Effector memory CD4-positive, alpha-beta T cell (primary cell): Measurements from ENCODE around the gene RCOR2.

Source experiments
- DNase-seq, 3 donors: peaks; one replicate each; pipeline ENCODE4 v3.0.0-alpha.2; 2020
- H3K27ac ChIP-seq: 2 replicates; pipeline ENCODE4 v1.7.0; 2013; ENCODE audit warnings: mild to moderate bottlenecking, low read length, moderate library complexity; ENCODE audit not compliant: insufficient read depth, poor library complexity, severe bottlenecking
- H3K27me3 ChIP-seq: replicated peaks from 2 replicates; pipeline ENCODE4 v1.7.0; 2013; ENCODE audit warnings: mild to moderate bottlenecking, low read length; ENCODE audit not compliant: insufficient read depth, control insufficient read depth, poor library complexity, severe bottlenecking
- H3K36me3 ChIP-seq: 2 replicates; pipeline ENCODE4 v1.7.0; 2013; ENCODE audit warnings: mild to moderate bottlenecking, low read length, moderate library complexity; ENCODE audit not compliant: control insufficient read depth, insufficient read depth
- H3K4me1 ChIP-seq: 2 replicates; pipeline ENCODE4 v1.7.0; 2013; ENCODE audit warnings: low read length, mild to moderate bottlenecking; ENCODE audit not compliant: control insufficient read depth, insufficient read depth, poor library complexity, severe bottlenecking
- H3K4me3 ChIP-seq: 2 replicates; pipeline ENCODE4 v1.7.0; 2013; ENCODE audit warnings: low read length, low read depth, mild to moderate bottlenecking; ENCODE audit not compliant: insufficient read depth, poor library complexity, severe bottlenecking
- H3K9me3 ChIP-seq: 2 replicates; pipeline ENCODE4 v1.7.0; 2013; ENCODE audit warnings: mild to moderate bottlenecking, low read length, moderate library complexity; ENCODE audit not compliant: control insufficient read depth

The RCOR2 gene

DNA sequence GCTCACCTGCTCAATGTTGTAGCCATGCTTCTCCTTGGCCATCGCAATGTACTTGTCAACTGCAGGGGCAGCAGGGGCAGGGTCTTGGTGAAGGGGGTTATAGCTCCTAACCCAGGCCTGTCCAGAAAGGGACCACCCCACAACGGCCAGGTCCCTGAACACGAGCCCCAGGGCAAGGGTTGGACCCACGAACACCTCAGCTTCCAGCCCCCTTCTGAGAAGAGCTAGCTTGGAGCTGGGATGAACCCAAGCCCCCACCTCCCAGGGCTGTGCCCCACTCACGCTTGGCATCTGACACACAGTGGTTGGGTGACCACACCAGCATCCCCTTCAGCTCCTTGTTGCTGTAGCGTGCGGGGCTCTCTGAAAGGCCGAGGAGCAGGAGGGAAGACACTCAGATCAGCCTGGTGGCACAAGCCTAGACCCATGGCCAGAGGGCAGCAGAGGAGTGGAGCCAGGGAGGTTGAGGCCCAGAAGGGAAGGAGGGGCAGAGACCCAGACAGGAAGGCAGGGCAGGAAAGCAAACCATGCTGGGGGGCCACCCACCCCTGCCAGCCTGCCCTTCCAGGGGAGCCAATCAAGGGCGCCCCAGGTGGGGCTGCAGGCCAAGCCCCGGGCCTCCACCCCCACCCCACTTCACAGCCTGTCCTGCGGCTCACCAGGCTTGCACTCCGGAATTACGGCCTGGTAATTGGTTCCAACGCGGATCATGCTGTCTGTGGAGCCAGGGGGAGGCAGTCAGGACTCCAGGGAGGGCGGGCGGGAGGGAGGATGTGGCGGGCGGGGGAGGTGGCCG, 1.9 kb downstream of the RCOR2 start:
- Histone ChIP-seq H3K27ac (no peak overlapping the region), H3K36me3 (no peaks in the 10 kb centered on the region), H3K27me3 (no peaks in the 10 kb centered on the region), H3K4me3 (no peak overlapping the region), H3K4me1 (peaks cover 33% of the 10 kb centered on the region), H3K9me3 (no peaks in the 10 kb centered on the region)
- DNase-seq: no peak

DNA sequence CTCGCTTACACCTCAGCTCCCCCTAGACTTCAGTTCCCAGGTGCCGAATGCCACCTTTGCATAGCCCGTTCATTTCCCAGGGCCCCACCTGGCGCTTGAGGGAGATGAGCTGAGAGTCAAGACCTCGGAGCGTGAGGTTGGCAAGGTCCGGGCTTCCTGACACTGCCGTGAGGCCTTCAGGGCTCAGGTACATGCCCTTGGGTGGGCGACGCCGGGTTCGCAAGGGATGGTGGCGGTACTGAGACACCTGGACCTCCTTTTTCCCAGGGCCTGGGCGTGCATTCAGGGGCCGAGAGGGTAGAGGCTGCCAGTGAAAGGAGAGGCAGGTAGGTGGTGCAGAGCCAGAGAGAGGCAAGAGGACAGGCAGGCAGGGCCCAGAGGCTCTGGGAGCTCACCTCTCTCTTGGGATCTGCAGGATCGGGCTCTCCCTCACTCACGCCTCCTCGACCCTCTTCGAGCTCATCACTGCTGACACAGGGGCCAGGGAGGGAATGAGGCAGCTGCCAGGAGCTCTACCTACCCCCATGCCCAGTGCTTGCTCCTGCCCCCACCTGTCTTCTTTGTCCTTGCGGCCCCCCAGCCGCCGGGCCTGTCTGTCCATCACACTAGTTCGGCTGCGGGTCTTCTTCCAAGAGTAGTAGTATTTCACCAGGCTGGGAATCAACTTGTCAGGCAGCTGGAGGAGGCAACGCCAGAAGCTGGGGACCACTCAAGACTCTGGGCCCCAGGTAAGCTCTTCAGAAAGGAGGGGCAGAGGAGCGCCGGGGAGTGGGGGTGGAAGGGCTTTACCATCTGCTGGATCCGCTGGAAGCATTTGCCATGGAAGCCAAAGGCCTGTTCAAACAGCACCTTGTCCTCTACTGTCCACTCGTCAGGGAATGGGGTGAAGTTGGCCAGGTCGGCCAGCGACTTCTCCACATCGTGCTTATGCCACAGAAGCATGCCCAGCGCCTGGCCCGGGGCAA, 2.8 kb downstream of the RCOR2 start:
- Histone ChIP-seq H3K27me3 (no peaks in the 10 kb centered on the region), H3K9me3 (no peaks in the 10 kb centered on the region), H3K4me1 (peaks cover 32% of the 10 kb centered on the region), H3K36me3 (peaks cover 5% of the 10 kb centered on the region), H3K27ac (no peak overlapping the region), H3K4me3 (no peak overlapping the region)
- DNase-seq: no peak

DNA sequence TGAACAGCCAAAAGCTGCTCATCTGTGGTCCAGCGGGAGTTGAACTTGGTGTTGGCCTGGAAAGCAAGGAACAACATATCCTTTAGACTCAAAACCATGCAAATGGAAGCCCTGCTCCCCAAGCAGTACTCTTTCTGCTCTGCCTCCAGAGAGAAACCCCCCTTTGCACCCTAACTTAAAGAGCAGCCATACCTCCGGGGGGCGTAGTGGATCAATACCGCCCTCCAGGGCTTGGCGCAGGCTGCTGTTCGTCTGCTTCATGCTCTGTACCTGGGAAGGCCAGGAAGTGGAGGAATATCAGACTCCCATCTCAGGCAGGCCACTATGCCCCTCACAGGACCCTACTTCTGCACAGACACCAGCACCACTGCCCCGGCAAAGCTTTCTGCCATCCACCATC, 4.3 kb downstream of the RCOR2 start:
- peaks cover 21% of the 10 kb centered on the region for H3K4me1 ChIP-seq
- H3K27ac ChIP-seq: no peak overlapping the region
- no peaks in the 10 kb centered on the region for H3K9me3 ChIP-seq
- DNase-seq: no peak
- no peak overlapping the region for H3K4me3 ChIP-seq
- peaks cover 19% of the 10 kb centered on the region for H3K36me3 ChIP-seq
- H3K27me3 ChIP-seq: no peaks in the 10 kb centered on the region

DNA sequence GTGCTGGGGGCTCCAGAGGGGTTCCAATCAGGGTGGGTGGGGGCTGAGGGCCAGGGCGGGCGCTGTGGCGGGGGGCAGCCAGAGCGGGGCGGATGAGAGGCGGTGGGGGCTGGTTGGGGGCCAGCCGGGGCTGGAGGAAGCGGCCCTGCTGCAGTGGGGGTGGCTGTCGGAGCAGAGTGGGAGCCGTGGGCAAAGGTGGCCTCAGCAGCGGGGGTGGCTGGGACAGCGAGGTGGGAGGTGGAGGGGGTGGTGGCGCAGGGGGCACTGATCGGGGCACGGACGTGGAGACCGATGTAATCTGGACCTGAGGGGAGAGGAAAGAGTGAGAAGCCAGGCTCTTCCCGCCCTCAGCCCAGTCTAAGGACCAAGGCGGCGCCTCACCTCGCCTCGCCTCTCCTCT, 5.1 kb downstream of the RCOR2 start:
- Histone ChIP-seq H3K36me3 (peaks cover 27% of the 10 kb centered on the region), H3K4me3 (no peak overlapping the region), H3K9me3 (no peaks in the 10 kb centered on the region), H3K4me1 (peaks cover 16% of the 10 kb centered on the region), H3K27me3 (no peaks in the 10 kb centered on the region), H3K27ac (no peak overlapping the region)
- no peak for DNase-seq

DNA sequence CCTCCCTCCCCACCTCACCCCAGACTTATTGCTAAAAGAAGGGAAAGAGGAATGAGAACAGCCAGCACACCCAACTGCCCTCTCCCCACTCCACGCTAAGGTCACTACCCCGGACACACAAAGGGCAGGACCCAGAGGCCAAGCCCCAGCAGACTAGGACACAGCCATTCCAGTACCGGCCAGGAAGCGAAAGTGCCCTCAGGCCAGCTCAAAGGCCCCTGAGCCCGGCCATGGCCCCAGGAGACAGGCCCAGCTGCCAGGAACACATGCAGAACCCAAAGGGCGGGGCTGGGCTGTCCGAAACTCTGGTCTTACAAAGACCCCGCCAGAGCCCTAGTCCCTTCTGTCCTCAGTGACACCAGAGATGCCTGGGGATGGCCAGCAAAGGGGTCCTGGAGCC, 5.5 kb downstream of the RCOR2 start:
- H3K9me3 ChIP-seq: no peaks in the 10 kb centered on the region
- H3K27ac ChIP-seq: no peak overlapping the region
- peaks cover 13% of the 10 kb centered on the region for H3K4me1 ChIP-seq
- peaks cover 28% of the 10 kb centered on the region for H3K36me3 ChIP-seq
- no peaks in the 10 kb centered on the region for H3K27me3 ChIP-seq
- DNase-seq: no peak
- H3K4me3 ChIP-seq: no peak overlapping the region

DNA sequence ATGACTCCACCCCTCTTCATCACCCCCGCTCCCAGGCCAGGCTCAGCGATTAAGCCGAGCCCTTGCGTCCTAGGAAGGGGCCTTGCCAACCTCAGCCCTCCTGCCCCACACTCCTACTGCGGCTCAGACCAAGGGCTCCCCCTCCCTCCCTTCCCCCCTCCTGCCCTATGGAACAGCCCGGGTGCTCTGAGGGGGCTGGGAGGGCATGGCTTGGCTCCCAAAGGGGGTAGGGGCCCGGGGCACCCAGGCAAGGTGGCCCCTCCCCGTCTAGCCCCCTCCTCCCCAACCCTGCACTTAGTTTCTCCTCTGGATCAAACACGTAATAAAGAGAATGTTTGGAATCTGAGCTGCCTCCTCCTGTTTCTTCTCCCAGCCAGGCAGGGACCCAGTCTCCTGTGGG, 6.3 kb downstream of the RCOR2 start:
- Histone ChIP-seq H3K9me3 (no peaks in the 10 kb centered on the region), H3K4me3 (no peak overlapping the region), H3K36me3 (peaks cover 33% of the 10 kb centered on the region), H3K27ac (no peak overlapping the region), H3K4me1 (peaks cover 5% of the 10 kb centered on the region), H3K27me3 (no peaks in the 10 kb centered on the region)
- no peak for DNase-seq

DNA sequence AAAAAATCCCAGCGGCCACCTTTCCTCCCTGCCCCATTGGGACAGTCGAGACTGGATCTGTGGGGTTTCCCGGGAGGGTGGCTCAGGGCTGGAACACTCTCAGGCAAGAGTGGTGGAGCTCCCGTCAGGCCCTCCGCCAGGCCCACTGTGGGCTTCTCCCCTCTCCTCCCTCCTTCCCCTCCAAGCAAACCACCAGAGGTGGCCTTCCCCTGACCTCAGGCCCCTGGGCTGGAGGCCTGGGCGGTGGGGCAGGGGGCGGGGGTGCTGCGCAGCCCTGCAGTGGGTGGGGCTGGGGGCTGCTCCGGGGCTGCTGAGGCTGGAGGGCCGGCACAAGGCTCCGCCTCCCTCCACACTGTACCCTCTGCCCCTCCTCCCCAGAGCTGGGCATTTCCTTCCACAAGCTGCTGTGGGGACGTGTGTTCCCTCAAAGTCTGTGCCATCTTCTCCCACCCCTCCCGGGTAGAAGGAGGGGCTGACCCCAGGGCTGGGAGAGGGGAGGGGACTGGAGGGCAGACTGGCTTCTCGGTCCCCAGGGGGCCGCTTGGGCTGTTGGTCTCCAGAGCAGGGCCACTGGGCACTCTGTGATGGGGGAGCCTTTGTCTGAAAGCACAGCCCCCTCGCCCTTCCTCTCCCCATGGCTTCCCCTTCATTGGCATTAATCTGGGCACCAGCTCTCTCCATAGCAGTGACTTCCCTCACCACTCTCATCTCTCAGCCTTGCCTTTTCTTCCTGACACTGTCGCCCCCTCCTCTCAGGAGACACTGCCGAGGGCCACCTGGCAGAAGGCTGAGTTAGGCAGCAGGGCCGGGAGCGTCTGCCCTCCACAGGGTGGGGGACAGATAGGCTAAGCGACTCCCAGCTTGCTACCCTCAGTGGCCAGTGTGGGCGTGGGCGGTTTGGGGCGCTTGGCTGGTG, 7.1 kb downstream of the RCOR2 start:
- Histone ChIP-seq H3K4me3 (no peak overlapping the region), H3K36me3 (peaks cover 42% of the 10 kb centered on the region), H3K4me1 (no peaks in the 10 kb centered on the region), H3K27me3 (no peaks in the 10 kb centered on the region), H3K27ac (no peak overlapping the region), H3K9me3 (no peaks in the 10 kb centered on the region)
- DNase-seq: no peak

DNA sequence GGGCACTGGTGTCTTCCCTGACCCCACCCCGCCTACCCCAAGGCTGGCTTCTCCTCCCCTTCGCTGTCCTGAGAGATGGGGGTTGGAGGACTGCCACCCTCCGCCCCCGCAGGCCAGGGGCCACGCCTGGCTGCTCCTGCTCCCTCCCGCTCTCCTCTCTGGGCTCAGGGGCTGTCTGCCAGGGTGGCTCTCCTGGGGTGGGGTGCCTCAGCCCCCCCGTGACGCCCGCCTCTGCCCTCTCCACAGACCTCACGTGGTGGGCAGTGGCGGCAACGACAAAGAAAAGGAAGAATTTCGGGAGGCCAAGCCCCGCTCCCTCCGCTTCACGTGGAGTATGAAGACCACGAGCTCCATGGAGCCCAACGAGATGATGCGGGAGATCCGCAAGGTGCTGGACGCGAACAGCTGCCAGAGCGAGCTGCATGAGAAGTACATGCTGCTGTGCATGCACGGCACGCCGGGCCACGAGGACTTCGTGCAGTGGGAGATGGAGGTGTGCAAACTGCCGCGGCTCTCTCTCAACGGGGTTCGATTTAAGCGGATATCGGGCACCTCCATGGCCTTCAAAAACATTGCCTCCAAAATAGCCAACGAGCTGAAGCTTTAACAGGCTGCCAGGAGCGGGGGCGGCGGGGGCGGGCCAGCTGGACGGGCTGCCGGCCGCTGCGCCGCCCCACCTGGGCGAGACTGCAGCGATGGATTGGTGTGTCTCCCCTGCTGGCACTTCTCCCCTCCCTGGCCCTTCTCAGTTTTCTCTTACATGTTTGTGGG, 8.1 kb downstream of the RCOR2 start:
- no peak overlapping the region for H3K27ac ChIP-seq

More for the DNA sequence above, 8.1 kb downstream of the RCOR2 start:
- no peak for DNase-seq
- peaks cover 52% of the 10 kb centered on the region for H3K36me3 ChIP-seq
- H3K27me3 ChIP-seq: no peaks in the 10 kb centered on the region
- no peak overlapping the region for H3K4me3 ChIP-seq
- no peaks in the 10 kb centered on the region for H3K9me3 ChIP-seq
- H3K4me1 ChIP-seq: no peaks in the 10 kb centered on the region
